CD8-positive, alpha-beta memory T cell (primary cell): ENCODE results near the gene ESRRB. TPM values are rescaled to one million over a fixed set of nuclear protein-coding genes. Genes with fewer than 3 reads are reported as not detected.

Source experiments
- CTCF ChIA-PET: fragments of 350-600 bp; sonication (Branson Sonifier 250); formaldehyde crosslinking; loops from one replicate; lab custom pipeline; 2021; ENCODE audit warnings: antibody characterized with exemption; lab: Charles Lee
- POLR2A ChIA-PET: fragments of 350-600 bp; sonication (Branson Sonifier 250); formaldehyde crosslinking; loops from one replicate; lab custom pipeline; 2021; ENCODE audit warnings: antibody characterized with exemption; lab: Charles Lee
- DNase-seq, 5 donors: peaks; one replicate each; pipeline versions ENCODE4 v3.0.0 to v3.0.0-alpha.2; 2020 to 2022; ENCODE audit warnings: mixed read lengths in 1 of 5
- H3K27ac ChIP-seq: one replicate; pipeline ENCODE4 v1.7.0; 2013; ENCODE audit warnings: low read depth, mild to moderate bottlenecking, low read length, moderate library complexity
- H3K27me3 ChIP-seq: 2 replicates; pipeline ENCODE4 v1.7.0; 2013; ENCODE audit warnings: low read length, mild to moderate bottlenecking; ENCODE audit not compliant: insufficient read depth, poor library complexity, severe bottlenecking
- H3K36me3 ChIP-seq: 2 replicates; pipeline ENCODE4 v1.7.0; 2013; ENCODE audit warnings: mild to moderate bottlenecking, low read length, moderate library complexity; ENCODE audit not compliant: insufficient read depth
- H3K4me1 ChIP-seq: 2 replicates; pipeline ENCODE4 v1.7.0; 2013; ENCODE audit warnings: mild to moderate bottlenecking, low read length, moderate library complexity; ENCODE audit not compliant: insufficient read depth
- H3K4me3 ChIP-seq: 2 replicates; pipeline ENCODE4 v1.7.0; 2013; ENCODE audit warnings: mild to moderate bottlenecking, low read length
- H3K9me3 ChIP-seq: 2 replicates; pipeline ENCODE4 v1.7.0; 2013; ENCODE audit warnings: mild to moderate bottlenecking, low read length
- H3K27ac Mint-ChIP-seq, 8 donors: one replicate each; pipeline ENCODE4 v1.8.0; 2020 to 2021; ENCODE audit warnings: mixed read lengths in 8 of 8, mild to moderate bottlenecking in 6 of 8, inconsistent platforms in 3 of 8, moderate library complexity in 3 of 8
- H3K27me3 Mint-ChIP-seq, 2 donors: one replicate each; pipeline ENCODE4 v1.8.0; 2020 to 2021; ENCODE audit warnings: mixed read lengths in 2 of 2, mild to moderate bottlenecking in 1 of 2, moderate library complexity in 1 of 2
- H3K36me3 Mint-ChIP-seq, 3 donors: one replicate each; pipeline ENCODE4 v1.8.0; 2020 to 2021; ENCODE audit warnings: mixed read lengths in 3 of 3, inconsistent platforms in 1 of 3, mild to moderate bottlenecking in 1 of 3
- H3K4me1 Mint-ChIP-seq, 3 donors: one replicate each; pipeline ENCODE4 v1.8.0; 2020 to 2021; ENCODE audit warnings: mixed read lengths in 3 of 3, inconsistent platforms in 1 of 3, mild to moderate bottlenecking in 1 of 3
- H3K4me3 Mint-ChIP-seq, 7 donors: one replicate each; pipeline ENCODE4 v1.8.0; 2020 to 2021; ENCODE audit warnings: mixed read lengths in 7 of 7, mild to moderate bottlenecking in 6 of 7, moderate library complexity in 4 of 7, inconsistent platforms in 2 of 7
- H3K9me3 Mint-ChIP-seq, 5 donors: one replicate each; pipeline ENCODE4 v1.8.0; 2020 to 2022; ENCODE audit warnings: mixed read lengths in 5 of 5, mild to moderate bottlenecking in 3 of 5, moderate library complexity in 2 of 5, inconsistent platforms in 1 of 5
- polyA plus RNA-seq: library from polyadenylated mRNA; unstranded; fragments of 300-500 nt; fragmentation: Illumina TruSeq; gene quantifications from one replicate; pipeline ENCODE4 v1.2.3, GENCODE V29; 2021
- total RNA-seq, 2 experiments: library from RNA; stranded (reverse); gene quantifications; one replicate each; pipeline ENCODE4 v1.2.3, GENCODE V29; 2021

ESRRB gene
- total and polyA plus RNA-seq, 3 experiments from 2014 or later, result not detected

DNA sequence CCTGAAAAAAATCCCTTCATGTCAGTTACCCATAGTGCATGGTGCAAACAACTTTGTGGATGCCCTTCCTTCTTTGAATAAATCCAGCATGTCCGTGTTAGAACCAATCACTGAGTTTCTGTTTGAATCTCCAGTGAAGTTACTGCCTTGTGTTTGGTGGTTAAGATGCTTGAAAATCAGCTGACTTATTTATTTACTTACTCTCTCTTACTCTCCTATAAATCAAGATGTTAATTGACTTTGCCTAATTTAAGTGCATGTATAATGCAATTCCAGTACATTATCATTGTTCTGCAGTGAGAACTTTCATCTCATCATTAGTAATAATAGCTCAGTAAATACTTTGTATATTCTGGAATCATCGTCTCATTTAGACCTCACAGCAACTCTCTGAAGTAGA is 114.2 kb downstream of the ESRRB start:
- no peak overlapping the region for H3K27ac Mint-ChIP-seq
- DNase-seq, result no peak
- no peaks in the 10 kb centered on the region for H3K4me1 Mint-ChIP-seq
- H3K36me3 Mint-ChIP-seq, result no peaks in the 10 kb centered on the region
- no peaks in the 10 kb centered on the region for H3K27me3 ChIP-seq
- H3K4me3 ChIP-seq, result no peak overlapping the region
- ChIA-PET POLR2A (no interaction called here), CTCF (no interaction called here)
- no peaks in the 10 kb centered on the region for H3K36me3 ChIP-seq
- H3K27me3 Mint-ChIP-seq, result peaks cover 0 to 7% of the 10 kb centered on the region in 2 donors
- H3K27ac ChIP-seq, result no peak overlapping the region
- H3K4me3 Mint-ChIP-seq, result no peak overlapping the region
- H3K4me1 ChIP-seq, result no peaks in the 10 kb centered on the region
- no peaks in the 10 kb centered on the region for H3K9me3 ChIP-seq
- no peaks in the 10 kb centered on the region for H3K9me3 Mint-ChIP-seq

DNA sequence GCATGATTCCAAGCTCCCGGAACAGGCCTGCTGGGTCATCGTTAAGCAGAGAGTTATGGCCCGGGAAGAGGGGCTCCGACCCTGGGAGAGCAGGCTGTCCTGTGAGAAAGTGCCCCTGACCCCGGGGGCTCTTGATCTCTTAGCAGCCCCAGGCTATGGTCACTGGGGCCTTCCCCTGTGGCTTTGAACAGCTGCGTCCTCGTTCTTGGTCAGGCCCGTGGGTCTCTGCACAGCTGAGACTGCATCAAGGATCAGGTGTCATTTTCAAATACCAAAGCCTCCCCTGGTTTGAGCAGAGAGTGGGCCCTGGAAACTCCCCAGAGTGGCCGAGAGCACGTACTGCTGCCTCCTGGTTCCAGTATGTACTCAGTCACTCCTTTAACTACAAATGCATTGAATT is 114.8 kb downstream of the ESRRB start:
- H3K36me3 ChIP-seq, result no peaks in the 10 kb centered on the region
- Mint-ChIP-seq H3K27me3 (peaks cover 0 to 7% of the 10 kb centered on the region in 2 donors), H3K27ac (no peak overlapping the region), H3K9me3 (no peaks in the 10 kb centered on the region), H3K4me1 (no peaks in the 10 kb centered on the region), H3K4me3 (no peak overlapping the region), H3K36me3 (no peaks in the 10 kb centered on the region)
- ChIA-PET POLR2A (no interaction called here), CTCF (no interaction called here)
- H3K4me3 ChIP-seq, result no peak overlapping the region
- no peaks in the 10 kb centered on the region for H3K9me3 ChIP-seq
- H3K4me1 ChIP-seq, result no peaks in the 10 kb centered on the region
- no peak overlapping the region for H3K27ac ChIP-seq
- H3K27me3 ChIP-seq, result no peaks in the 10 kb centered on the region
- no peak for DNase-seq

DNA sequence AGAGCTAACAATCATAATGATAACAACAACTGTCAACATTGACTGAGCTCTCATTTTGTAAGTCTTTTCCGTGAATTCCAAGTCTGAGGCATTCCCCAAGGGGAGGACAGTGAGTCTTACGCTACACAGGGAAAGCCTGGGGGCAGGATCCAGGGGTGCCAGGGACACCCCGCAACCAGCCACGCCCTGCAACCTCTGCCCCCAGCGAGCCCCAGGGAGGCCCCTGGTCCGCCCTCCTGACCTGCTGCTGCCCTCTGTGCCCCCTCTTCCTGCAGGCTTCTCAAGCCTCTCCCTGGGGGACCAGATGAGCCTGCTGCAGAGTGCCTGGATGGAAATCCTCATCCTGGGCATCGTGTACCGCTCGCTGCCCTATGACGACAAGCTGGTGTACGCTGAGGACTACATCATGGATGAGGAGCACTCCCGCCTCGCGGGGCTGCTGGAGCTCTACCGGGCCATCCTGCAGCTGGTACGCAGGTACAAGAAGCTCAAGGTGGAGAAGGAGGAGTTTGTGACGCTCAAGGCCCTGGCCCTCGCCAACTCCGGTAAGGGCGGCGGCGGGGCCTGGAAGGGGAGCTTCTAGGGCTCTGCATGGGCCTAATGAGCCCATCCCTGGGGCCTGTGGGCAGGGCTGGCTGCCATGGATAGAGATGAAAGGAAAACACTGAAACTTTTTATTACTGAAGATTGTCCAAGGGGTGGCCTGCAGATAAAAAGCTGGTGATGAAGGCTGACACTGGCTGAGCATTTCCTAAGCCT is 115.4 kb downstream of the ESRRB start:
- no peak for DNase-seq
- no peaks in the 10 kb centered on the region for H3K4me1 Mint-ChIP-seq
- no peaks in the 10 kb centered on the region for H3K4me1 ChIP-seq
- H3K27ac Mint-ChIP-seq, result no peak overlapping the region
- H3K9me3 ChIP-seq, result no peaks in the 10 kb centered on the region
- ChIA-PET POLR2A (no interaction called here), CTCF (no interaction called here)
- no peaks in the 10 kb centered on the region for H3K36me3 Mint-ChIP-seq
- H3K27ac ChIP-seq, result no peak overlapping the region
- H3K4me3 Mint-ChIP-seq, result no peak overlapping the region
- H3K27me3 ChIP-seq, result no peaks in the 10 kb centered on the region
- H3K36me3 ChIP-seq, result no peaks in the 10 kb centered on the region
- no peaks in the 10 kb centered on the region for H3K9me3 Mint-ChIP-seq
- peaks cover 0 to 11% of the 10 kb centered on the region in 2 donors for H3K27me3 Mint-ChIP-seq
- H3K4me3 ChIP-seq, result no peak overlapping the region

DNA sequence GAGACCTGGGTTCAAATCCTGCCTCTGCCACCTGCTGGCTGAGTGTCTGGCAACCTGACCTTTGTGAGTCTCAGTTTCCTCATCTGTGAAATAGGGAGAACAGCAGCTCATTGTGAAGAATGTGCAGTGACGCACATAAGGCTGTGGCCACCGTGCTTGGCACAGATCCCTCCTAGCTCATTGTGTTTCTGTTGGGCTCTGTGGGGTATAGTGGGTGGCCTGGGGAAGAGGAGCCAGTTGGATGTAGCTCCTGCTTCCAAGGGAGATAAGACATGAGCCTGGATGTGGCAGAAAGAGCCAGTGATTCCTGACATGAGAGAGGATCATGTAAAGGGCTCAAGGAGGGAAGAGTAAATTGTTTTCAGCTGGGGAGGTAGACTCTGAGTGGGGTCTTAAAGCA is 120.0 kb downstream of the ESRRB start:
- Mint-ChIP-seq H3K9me3 (no peaks in the 10 kb centered on the region), H3K27ac (no peak overlapping the region), H3K4me3 (no peak overlapping the region), H3K27me3 (peaks cover 2 to 11% of the 10 kb centered on the region in 2 donors), H3K36me3 (no peaks in the 10 kb centered on the region), H3K4me1 (no peaks in the 10 kb centered on the region)
- H3K4me3 ChIP-seq, result no peak overlapping the region
- no peak overlapping the region for H3K27ac ChIP-seq
- H3K36me3 ChIP-seq, result no peaks in the 10 kb centered on the region
- CTCF ChIA-PET, result no interaction called here
- H3K4me1 ChIP-seq, result no peaks in the 10 kb centered on the region
- no peaks in the 10 kb centered on the region for H3K9me3 ChIP-seq
- no peak for DNase-seq
- no peaks in the 10 kb centered on the region for H3K27me3 ChIP-seq
- POLR2A ChIA-PET, result no interaction called here

DNA sequence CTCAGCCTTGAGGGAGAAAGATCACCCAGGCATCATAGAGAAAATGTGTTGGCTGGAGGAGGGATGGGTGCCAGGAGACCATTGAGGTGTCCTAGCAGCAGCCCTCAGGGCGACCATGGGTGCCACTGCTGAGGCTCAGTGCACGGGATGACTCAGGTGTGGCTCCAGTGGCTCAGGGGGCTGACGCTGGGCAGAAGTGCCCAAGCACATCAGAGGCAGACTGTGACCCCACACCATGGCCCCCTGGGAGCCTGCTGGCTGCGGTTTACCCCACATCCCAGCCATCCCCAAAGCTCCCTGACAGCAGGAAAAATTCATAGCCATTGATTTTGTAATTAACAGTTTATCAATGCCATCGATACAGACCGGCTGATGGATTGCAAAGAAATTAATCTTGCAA is 120.7 kb downstream of the ESRRB start:
- Mint-ChIP-seq H3K4me1 (no peaks in the 10 kb centered on the region), H3K9me3 (no peaks in the 10 kb centered on the region), H3K27me3 (peaks cover 2 to 11% of the 10 kb centered on the region in 2 donors), H3K4me3 (no peak overlapping the region), H3K27ac (no peak overlapping the region), H3K36me3 (no peaks in the 10 kb centered on the region)
- H3K4me3 ChIP-seq, result no peak overlapping the region
- H3K27ac ChIP-seq, result no peak overlapping the region
- POLR2A ChIA-PET, result no interaction called here
- H3K27me3 ChIP-seq, result no peaks in the 10 kb centered on the region
- CTCF ChIA-PET, result no interaction called here
- no peaks in the 10 kb centered on the region for H3K9me3 ChIP-seq
- DNase-seq, result no peak
- H3K4me1 ChIP-seq, result no peaks in the 10 kb centered on the region
- no peaks in the 10 kb centered on the region for H3K36me3 ChIP-seq

DNA sequence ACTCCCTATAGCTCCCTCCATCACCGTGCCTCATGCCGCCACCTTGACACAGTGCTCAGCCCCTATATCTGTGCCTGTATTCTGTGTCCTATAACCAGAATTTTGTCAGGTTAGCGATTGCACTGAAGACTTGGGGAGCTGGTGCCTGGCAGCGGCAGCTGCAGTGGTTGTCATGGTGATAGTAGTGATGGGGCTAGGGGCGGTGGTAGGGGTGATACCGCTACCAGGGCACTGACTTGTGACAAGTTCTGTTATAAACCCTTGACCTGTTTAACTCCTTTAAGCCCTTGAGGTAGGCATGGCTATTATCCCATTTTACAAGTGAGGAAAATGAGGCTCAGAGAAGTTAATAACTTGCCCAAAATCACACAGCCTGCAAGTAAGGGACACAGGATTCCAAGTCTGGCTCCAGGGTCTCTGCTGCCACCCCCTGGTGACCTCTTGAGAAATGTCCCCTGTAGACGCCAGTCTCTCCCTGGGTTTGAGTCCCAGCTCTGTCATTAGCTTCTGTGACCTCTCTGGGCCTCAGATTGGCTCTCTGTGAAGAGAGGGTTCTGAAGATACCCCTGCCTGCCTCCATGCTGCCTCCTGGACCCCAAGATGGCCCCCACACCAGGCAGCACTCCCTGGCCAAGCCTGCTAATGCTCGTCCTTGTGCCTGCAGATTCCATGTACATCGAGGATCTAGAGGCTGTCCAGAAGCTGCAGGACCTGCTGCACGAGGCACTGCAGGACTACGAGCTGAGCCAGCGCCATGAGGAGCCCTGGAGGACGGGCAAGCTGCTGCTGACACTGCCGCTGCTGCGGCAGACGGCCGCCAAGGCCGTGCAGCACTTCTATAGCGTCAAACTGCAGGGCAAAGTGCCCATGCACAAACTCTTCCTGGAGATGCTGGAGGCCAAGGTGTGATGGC is 121.9 kb downstream of the ESRRB start:
- Mint-ChIP-seq H3K9me3 (no peaks in the 10 kb centered on the region), H3K4me1 (no peaks in the 10 kb centered on the region), H3K4me3 (no peak overlapping the region), H3K27me3 (peaks cover 2 to 11% of the 10 kb centered on the region in 2 donors), H3K27ac (peak overlapping the region in 1 of 8 donors; percentile 57), H3K36me3 (no peaks in the 10 kb centered on the region)
- H3K27me3 ChIP-seq, result no peaks in the 10 kb centered on the region
- H3K27ac ChIP-seq, result no peak overlapping the region
- no peak overlapping the region for H3K4me3 ChIP-seq
- H3K4me1 ChIP-seq, result no peaks in the 10 kb centered on the region
- CTCF ChIA-PET, result interaction anchor here (0.7 kb wide), 1 partner anchor 22 kb away, joined by 3 read pairs; no protein-coding TSS in a partner anchor
- POLR2A ChIA-PET, result no interaction called here
- H3K9me3 ChIP-seq, result no peaks in the 10 kb centered on the region
- H3K36me3 ChIP-seq, result no peaks in the 10 kb centered on the region
- no peak for DNase-seq

DNA sequence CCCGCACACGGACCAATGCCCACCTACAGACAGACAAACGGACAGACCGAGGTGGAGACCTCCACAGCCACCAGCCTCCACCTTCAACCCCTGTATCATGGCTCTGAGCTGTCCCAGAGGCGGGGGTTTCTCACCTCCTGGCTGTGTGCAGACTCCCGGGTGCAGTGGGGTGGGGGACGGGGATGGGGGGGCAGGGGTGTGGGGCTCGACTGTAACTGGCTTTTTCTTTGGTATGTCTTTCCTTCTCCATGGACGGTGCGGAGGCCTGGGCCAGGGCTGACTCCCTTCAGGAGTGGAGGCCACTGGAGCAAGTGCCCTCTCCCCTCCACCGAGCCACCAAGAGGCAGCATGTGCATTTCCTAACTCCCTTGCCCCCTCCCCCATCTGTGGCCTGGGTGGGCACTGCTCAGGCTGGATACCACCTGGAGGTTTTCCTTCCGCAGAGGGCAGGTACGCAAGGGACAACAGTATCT is 122.6 kb downstream of the ESRRB start:
- ChIA-PET CTCF (interaction anchor here (0.7 kb wide), 1 partner anchor 22 kb away, joined by 3 read pairs; no protein-coding TSS in a partner anchor), POLR2A (no interaction called here)
- no peaks in the 10 kb centered on the region for H3K4me1 ChIP-seq
- H3K9me3 ChIP-seq, result no peaks in the 10 kb centered on the region
- no peak overlapping the region for H3K4me3 ChIP-seq
- no peak overlapping the region for H3K27ac Mint-ChIP-seq
- H3K36me3 Mint-ChIP-seq, result no peaks in the 10 kb centered on the region
- H3K4me1 Mint-ChIP-seq, result no peaks in the 10 kb centered on the region
- H3K27me3 ChIP-seq, result no peaks in the 10 kb centered on the region
- no peak for DNase-seq
- no peak overlapping the region for H3K27ac ChIP-seq
- H3K27me3 Mint-ChIP-seq, result peaks cover 2 to 11% of the 10 kb centered on the region in 2 donors
- H3K4me3 Mint-ChIP-seq, result no peak overlapping the region
- no peaks in the 10 kb centered on the region for H3K36me3 ChIP-seq
- no peaks in the 10 kb centered on the region for H3K9me3 Mint-ChIP-seq

DNA sequence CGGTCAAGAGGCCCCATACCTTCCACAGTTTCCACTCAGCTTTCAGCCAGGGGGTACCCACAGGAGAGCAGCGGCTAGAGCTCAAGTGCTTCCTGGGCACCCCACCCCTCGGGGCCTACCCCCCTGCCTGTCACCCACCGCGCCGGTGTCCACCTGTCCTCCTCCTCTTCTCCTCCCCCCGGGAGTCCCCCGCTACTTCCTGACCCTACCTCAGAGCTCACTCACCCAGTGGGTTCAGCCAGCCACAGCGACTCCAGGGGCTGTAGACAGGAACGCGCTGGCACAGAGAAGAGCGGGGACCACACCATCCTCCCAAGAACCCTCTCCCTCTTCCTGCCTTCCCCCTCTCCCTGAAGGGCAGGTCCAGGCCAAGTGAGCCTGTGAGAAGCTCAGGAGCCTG is 123.0 kb downstream of the ESRRB start:
- ChIA-PET CTCF (no interaction called here), POLR2A (no interaction called here)
- no peaks in the 10 kb centered on the region for H3K9me3 ChIP-seq

More for the DNA sequence above, 123.0 kb downstream of the ESRRB start:
- DNase-seq, result no peak
- Histone ChIP-seq H3K4me1 (no peaks in the 10 kb centered on the region), H3K27me3 (no peaks in the 10 kb centered on the region), H3K27ac (no peak overlapping the region), H3K36me3 (no peaks in the 10 kb centered on the region), H3K4me3 (no peak overlapping the region)
- Mint-ChIP-seq H3K27ac (no peak overlapping the region), H3K36me3 (no peaks in the 10 kb centered on the region), H3K4me3 (no peak overlapping the region), H3K27me3 (peaks cover 5 to 14% of the 10 kb centered on the region in 2 donors), H3K4me1 (no peaks in the 10 kb centered on the region), H3K9me3 (no peaks in the 10 kb centered on the region)
